NCI-H510A (cell line): ENCODE data around the gene SLX4IP.

Experiments used
- DNase-seq: peaks from one replicate; lab custom pipeline; 2025; lab: John Stamatoyannopoulos, UW

SLX4IP gene

DNA sequence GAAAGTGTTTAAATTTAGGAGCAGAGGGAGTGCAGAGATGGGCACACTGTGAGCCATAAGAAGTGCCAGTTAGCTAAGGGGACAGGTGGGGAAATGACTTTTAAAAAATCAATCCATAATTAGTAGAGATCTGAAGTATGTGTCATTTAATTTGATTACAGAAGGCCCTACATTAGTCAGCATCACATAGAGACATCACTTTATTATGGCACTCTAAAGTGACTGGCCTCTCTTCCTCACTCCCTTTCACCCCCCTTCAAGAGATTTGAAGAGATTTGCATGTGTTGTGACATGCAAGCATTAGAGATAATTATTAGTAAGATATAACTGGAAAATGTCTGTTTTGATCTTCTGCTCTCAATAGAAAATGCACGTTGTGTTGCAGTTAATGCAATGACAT, 86.7 kb downstream of the SLX4IP start:
- DNase-seq = no peak

DNA sequence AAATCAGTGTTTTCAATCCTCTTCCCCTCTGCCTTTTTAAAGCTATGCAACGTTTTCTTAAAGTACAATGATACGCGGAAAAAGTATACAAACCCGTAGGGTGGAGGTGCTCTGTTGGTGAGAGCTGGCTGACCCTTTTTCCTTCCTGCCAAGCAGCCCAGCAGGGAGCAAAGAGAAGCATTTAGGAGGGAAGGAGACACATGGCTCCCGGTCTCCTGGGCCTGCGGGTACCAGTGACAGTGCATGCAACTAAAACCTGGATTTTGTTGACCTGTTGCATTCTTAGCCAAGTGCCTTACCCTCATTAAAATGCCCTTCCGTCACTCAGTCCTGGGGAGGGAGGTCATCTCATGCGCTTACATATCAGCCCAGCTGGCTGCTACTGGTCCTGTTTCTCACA, 87.2 kb downstream of the SLX4IP start:
- no peak for DNase-seq

GRCh38 chr20:10523443-10523842, 88.3 kb downstream of the SLX4IP start:
- DNase-seq = no peak

DNA sequence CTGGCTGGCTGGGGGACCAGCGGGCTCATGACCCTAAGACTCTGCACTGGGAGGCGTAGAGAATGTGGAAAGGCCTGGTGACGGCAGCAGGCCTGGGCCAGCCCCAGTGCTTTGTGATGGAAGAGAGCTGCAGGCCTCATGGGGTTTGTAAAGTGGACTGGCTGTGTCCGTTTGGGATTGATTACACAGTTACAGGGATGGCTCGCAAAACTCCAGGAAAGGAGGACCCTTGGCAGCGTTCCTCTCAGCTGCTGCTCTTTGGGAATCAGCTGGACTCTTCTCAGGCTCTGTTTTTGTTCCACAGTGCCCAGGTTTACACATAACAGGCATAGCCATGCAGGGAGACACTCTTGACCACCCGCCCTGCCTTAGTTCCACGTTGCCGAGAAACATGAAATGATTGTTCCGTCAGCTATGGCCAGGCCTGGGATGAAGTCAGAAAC, 89.0 kb downstream of the SLX4IP start:
- DNase-seq = peak; percentile 34

- peak; percentile 38 for DNase-seq
Observed at GRCh38 chr20:10524643-10525042, 89.5 kb downstream of the SLX4IP start.

DNA sequence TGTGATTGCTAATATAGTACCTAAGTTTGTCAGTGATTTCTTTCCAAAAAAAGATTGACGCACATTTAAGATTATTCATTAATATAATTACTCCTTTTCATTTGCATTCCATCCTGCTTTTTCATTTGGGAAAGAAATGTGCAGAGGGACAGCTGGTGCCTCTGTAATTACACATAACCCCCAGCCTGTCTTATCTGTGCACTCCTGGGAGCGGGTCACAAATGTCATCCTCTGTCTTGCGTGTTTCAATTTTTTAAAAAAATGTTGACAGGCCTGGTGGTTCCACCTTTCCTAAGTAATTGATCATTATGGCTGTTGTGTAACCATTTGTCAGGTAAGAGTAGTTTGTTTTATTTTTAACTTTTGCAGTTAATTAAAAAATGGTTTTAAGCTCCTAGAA, 92.7 kb downstream of the SLX4IP start:
- DNase-seq = no peak

DNA sequence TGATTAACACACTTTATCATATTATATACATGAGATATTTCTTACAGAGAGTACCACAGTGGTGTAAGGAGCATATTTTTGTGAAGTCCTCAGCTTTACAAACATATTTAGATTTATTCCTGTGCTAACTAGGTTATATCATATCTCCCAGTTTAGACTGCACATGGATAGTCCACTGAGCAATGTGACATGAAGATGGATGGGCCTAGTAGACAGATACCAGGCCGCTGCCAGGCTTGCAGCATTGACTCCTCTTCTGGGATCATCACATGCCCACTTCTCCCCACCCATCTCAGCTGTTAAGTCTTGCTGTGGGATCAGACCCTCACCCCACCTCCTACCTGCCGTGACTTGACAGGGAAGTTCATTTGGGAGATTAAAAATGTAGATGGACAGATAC, 95.8 kb downstream of the SLX4IP start:
- DNase-seq = no peak

DNA sequence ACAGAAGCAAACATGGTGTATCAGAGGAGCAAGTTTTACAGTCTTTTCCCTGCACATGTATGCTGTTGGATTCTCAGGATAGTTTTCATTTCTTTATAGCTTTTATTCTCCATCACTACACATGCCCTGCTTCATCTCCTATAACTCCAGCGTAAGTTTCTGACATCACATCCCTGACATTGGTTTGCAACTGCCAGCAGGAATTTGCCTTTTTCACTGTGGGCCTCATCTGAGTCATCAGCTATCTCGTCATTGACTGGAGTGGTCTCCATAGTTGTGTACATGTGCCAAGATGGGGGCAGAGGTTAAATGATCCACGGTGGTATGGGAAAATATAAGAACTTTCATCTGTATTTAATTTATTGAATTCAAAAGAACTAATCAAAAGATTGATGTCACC, 96.7 kb downstream of the SLX4IP start:
- no peak for DNase-seq

GRCh38 chr20:10532361-10532760, 97.3 kb downstream of the SLX4IP start:
- no peak for DNase-seq

DNA sequence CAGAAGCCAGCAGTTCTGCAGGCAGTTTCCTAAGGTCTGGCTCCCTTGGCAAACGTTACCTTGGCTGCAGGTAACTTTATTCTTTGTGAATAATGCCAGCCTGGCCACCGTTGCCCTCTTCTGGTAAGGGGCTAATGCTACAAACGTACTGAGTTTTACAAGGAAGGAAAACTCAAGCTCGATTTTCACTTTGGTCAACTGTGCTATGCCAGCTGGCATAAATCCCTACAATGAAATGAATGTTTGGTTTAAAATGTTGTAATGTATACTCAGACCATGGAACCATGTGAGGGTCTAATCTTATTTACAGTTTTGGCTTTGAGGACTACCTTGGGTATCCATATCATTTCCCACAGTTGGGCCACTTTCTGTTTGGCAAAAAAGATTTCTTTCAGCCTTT, 101.4 kb downstream of the SLX4IP start:
- DNase-seq = no peak

DNA sequence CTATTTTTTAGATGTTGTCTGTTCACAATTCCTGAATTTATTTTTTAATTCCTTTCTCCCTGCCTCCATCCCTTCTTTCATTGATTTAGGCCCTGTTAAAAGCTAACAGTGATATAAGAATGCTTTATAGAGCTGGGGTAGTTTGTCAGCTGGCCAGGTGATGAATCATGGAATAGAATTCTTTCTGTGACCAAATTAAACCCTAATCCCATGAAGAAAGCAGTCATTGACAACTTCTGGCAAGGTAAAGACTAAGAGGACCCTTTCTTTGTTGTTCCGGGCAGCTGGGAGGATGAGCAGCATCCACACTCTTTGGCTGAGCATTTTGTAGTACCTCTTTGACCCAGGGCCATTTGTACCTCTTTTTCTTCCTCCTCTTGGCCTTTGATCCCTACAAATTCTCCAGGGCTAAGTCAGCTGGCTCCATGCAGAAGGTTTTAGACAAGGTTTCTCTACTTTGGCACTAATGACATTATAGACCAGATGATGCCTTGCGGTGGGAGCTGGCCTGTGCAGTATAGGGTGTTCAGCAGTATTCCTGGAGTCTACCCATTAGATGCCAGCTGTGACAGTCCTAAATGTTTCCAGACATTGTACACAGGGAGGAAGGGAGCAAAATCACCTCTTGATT, 102.9 kb downstream of the SLX4IP start:
- DNase-seq = no peak

- DNase-seq = no peak
Observed at GRCh38 chr20:10538768-10539167, 103.7 kb downstream of the SLX4IP start.

DNA sequence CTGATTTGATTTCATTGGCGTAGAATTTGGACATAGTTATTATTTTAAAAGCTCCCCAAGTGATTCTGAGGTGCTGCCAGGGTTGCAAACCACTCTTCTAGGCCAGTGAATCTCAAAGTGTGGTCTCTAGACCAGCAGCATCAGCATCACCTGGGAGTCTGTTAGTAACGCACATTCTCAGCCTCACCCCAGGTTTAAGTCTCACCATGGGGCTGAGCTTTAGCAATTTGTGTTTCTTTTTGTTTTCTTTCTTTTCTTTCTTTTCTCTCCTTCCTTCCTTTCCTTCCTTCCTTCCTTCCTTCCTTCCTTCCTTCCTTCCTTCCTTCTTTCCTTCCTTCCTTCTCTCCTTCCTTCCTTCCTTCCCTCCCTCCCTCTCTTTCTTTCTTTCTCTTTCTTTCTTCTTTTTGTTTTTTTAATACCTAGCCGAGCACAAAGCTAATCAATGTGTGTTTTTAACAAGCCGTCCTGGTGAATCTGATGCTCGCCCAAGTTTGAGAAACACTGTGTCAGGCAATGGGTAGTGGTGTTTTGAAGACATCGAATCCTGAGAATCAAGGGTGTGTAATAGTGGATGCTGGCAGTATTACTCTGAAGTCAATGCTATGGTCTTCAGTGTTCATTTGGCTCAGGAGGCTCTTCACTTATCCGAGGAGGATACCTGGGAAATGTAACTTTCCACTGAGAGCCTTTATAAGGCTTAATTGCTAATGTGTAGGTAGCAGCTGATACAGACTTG, 104.9 kb downstream of the SLX4IP start:
- no peak for DNase-seq

DNA sequence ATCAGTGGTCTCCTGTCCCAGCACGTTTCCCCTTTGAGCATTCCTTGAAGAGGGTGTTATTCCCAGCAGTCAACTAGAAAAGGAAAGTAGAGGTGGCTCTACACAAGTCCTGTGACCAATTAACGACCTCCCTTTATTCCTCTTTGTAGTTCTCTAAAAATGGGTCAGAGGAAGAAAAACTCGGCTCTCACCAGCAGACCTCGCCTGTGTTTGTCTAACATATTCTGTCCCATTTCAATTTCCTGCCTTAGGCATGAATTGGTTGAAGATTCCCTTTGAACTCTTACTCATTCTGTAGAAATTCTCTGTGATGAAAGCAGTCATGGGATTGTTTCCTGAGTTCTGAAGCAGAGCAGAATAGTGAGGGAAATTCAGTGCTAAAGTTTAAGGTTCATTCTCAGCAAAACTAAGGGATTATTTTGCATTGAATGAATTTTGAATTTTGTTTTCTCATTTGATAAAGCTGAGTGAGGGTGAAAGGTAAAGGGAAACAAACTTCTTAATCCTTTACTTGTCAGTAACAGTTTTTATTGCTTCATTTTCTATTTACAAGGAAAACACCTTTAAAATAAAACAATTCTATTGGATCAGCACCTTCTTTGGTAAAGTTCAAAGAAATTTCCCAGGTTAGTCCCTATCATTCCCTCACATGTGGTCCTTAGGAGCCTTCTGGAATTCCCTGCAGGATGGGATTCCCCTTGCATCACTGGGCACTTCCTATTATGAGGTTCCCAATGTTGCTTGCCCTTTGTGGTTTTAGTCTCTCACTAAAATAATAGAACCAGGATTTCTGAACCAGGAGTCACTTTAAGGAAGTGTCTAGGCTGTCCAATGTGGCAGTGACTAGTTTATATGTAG, 105.8 kb downstream of the SLX4IP start:
- DNase-seq = no peak

GRCh38 chr20:10541668-10542411, 106.7 kb downstream of the SLX4IP start:
- DNase-seq = peak; percentile 73

GRCh38 chr20:10542442-10542841, 107.3 kb downstream of the SLX4IP start:
- no peak for DNase-seq

- no peak for DNase-seq
Observed at GRCh38 chr20:10543480-10543879, 108.4 kb downstream of the SLX4IP start.

DNA sequence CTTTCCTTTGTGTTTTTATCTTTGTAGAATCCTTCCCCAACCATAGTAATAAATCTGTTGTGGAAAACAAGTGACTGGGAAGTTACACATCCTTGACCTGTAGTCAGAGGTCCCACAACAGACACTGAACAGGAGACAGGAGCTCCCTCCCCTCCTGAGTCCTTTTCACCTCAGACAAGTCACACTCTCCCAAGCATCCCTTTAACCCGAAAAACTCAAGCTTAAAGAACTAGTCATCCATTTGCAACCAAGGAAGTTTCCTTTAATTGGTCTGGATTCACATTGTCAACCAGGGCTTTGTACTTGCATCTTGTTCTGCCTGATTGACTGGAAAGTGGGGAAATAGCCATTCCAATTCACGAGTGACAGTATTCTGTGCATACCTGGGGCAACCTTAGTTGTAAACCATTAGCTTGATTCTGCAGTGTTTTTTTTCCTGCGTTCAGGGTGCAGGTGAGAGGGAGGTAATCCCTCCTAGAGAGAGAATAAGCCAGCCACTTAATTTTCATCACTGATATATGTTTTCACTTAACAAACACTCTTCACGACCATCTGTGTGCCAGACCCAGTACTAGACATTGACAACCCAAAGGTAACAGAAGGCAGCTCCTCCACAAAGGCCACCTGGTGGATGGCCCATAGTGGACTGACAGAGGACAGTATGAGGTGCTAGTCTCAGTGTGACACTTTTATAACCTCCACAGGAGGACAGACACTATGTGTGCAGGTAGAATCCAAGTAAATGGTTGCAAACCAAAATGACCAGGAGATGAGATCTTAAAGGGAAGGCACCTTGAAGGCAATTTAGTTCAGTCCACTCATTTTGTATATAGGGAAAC, 112.4 kb downstream of the SLX4IP start:
- DNase-seq = no peak

- no peak for DNase-seq
Observed at GRCh38 chr20:10549511-10549910, 114.4 kb downstream of the SLX4IP start.

DNA sequence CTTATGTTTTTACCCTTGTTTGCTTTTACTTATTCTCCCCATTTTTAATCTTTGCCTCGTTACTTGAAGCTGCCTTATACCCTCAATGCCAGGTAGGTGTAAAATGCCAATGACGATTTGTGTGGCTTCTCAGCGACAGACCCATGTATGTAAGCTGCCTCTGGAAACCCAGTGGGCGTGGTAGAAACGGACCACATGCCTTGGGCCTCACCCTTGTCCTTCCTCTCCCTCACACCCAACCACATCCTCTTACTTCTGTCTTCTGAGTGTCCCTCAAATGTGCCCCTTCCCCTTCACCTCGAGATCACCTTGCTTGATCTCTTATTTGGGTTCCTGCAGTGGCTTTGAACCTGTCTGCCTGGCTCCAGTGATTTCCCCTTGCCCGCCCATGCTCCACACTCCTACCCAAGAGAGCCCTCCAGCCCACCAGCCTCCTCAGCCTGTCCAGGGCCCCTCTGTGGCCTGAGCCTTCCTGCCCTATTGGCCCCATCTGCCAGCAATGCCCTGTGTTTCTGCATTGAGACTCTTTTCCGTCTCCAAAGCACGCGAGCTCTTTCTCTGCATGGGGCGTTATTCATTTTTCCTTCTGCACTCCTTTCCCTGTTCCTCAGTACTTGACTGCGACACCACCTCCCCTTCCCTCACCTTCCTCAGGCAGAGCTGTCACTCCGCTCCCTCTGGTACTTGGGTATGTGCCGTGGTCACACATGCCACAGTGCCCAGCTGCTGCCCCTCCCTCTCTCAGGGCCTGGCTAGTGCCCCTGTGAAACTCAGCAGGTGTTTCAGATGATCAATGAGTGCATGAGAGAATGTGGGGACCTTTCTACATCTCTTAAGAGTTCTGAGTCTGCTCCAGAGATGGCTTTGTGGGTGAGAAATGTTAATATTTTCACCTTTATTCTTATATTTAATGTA, 115.4 kb downstream of the SLX4IP start:
- no peak for DNase-seq
